ENCODE measurements around the gene CMTM5.
A peak's percentile ranks its signal among the peaks of the same experiment; 100 is the strongest.
"Not testable (repeated sequence)": the region's sequence is repeated elsewhere in the genome, so short reads cannot be mapped to it uniquely, and the experiment has no call there.

The CMTM5 gene

GRCh38 chr14:23416801-23417200, 40.0 kb downstream of the CMTM5 start:
- Mint-ChIP-seq H3K9me3 (no peaks in the 10 kb centered on the region), H3K27ac (no peak overlapping the region), H3K27me3 (ENCODE audit: low read depth) (no peaks in the 10 kb centered on the region), H3K36me3 (ENCODE audit: low read depth) (no peaks in the 10 kb centered on the region), H3K4me1 (ENCODE audit: low read depth) (peaks cover 16% of the 10 kb centered on the region), H3K4me3 (no peak overlapping the region)

- not testable (repeated sequence) for H3K36me3 Mint-ChIP-seq (ENCODE audit: low read depth); H3K27me3 Mint-ChIP-seq (ENCODE audit: low read depth); H3K9me3 Mint-ChIP-seq; H3K4me3 Mint-ChIP-seq; H3K27ac Mint-ChIP-seq
- peaks cover 21% of the 10 kb centered on the region for H3K4me1 Mint-ChIP-seq (ENCODE audit: low read depth)
Observed at GRCh38 chr14:23417269-23417668, 40.4 kb downstream of the CMTM5 start.

GRCh38 chr14:23418021-23418420, 41.2 kb downstream of the CMTM5 start:
- H3K9me3 Mint-ChIP-seq: no peaks in the 10 kb centered on the region

GRCh38 chr14:23419646-23420045, 42.8 kb downstream of the CMTM5 start:
- H3K4me3 Mint-ChIP-seq; H3K27me3 Mint-ChIP-seq (ENCODE audit: low read depth); H3K9me3 Mint-ChIP-seq; H3K27ac Mint-ChIP-seq; H3K36me3 Mint-ChIP-seq (ENCODE audit: low read depth): not testable (repeated sequence)
- H3K4me1 Mint-ChIP-seq (ENCODE audit: low read depth): peaks cover 21% of the 10 kb centered on the region

More at GRCh38 chr14:23418021-23418420, 41.2 kb downstream of the CMTM5 start:
- Mint-ChIP-seq H3K36me3 (ENCODE audit: low read depth) (no peaks in the 10 kb centered on the region), H3K4me3 (no peak overlapping the region), H3K27ac (no peak overlapping the region), H3K27me3 (ENCODE audit: low read depth) (no peaks in the 10 kb centered on the region), H3K4me1 (ENCODE audit: low read depth) (peaks cover 21% of the 10 kb centered on the region)

- no peaks in the 10 kb centered on the region for H3K27me3 Mint-ChIP-seq (ENCODE audit: low read depth)
- H3K27ac Mint-ChIP-seq: peak overlapping the region; percentile 83
- H3K4me1 Mint-ChIP-seq (ENCODE audit: low read depth): peaks cover 21% of the 10 kb centered on the region
- H3K4me3 Mint-ChIP-seq: peak overlapping the region; percentile 23
- H3K36me3 Mint-ChIP-seq (ENCODE audit: low read depth): no peaks in the 10 kb centered on the region
- no peaks in the 10 kb centered on the region for H3K9me3 Mint-ChIP-seq
Observed at GRCh38 chr14:23421594-23421993, 44.7 kb downstream of the CMTM5 start.

- H3K4me1 Mint-ChIP-seq (ENCODE audit: low read depth): peaks cover 21% of the 10 kb centered on the region
- H3K27ac Mint-ChIP-seq: no peak overlapping the region
- no peak overlapping the region for H3K4me3 Mint-ChIP-seq
- peaks cover 2% of the 10 kb centered on the region for H3K36me3 Mint-ChIP-seq (ENCODE audit: low read depth)
- no peaks in the 10 kb centered on the region for H3K27me3 Mint-ChIP-seq (ENCODE audit: low read depth)
- H3K9me3 Mint-ChIP-seq: no peaks in the 10 kb centered on the region
Observed at GRCh38 chr14:23423657-23424056, 46.8 kb downstream of the CMTM5 start.

GRCh38 chr14:23425169-23425568, 48.3 kb downstream of the CMTM5 start:
- peaks cover 2% of the 10 kb centered on the region for H3K36me3 Mint-ChIP-seq (ENCODE audit: low read depth)
- peaks cover 19% of the 10 kb centered on the region for H3K4me1 Mint-ChIP-seq (ENCODE audit: low read depth)
- H3K27me3 Mint-ChIP-seq (ENCODE audit: low read depth): peaks cover 1% of the 10 kb centered on the region
- H3K9me3 Mint-ChIP-seq: no peaks in the 10 kb centered on the region
- H3K4me3 Mint-ChIP-seq: no peak overlapping the region
- no peak overlapping the region for H3K27ac Mint-ChIP-seq

- not testable (repeated sequence) for H3K36me3 Mint-ChIP-seq (ENCODE audit: low read depth)
- peaks cover 16% of the 10 kb centered on the region for H3K4me1 Mint-ChIP-seq (ENCODE audit: low read depth)
Observed at GRCh38 chr14:23425798-23426197, 49.0 kb downstream of the CMTM5 start.

GRCh38 chr14:23428686-23429495, 52.0 kb downstream of the CMTM5 start:
- Mint-ChIP-seq H3K9me3 (no peaks in the 10 kb centered on the region), H3K4me3 (no peak overlapping the region), H3K4me1 (ENCODE audit: low read depth) (peaks cover 2% of the 10 kb centered on the region), H3K27me3 (ENCODE audit: low read depth) (peaks cover 8% of the 10 kb centered on the region), H3K27ac (no peak overlapping the region), H3K36me3 (ENCODE audit: low read depth) (peaks cover 2% of the 10 kb centered on the region)

More at GRCh38 chr14:23425798-23426197, 49.0 kb downstream of the CMTM5 start:
- H3K27ac Mint-ChIP-seq; H3K4me3 Mint-ChIP-seq; H3K9me3 Mint-ChIP-seq; H3K27me3 Mint-ChIP-seq (ENCODE audit: low read depth): not testable (repeated sequence)
